Small intestine (tissue), 16 donors: ENCODE data around the gene TAS2R39. TPM values are rescaled to one million over a fixed set of nuclear protein-coding genes. Genes with fewer than 3 reads are reported as not detected.
A peak's percentile ranks its signal among the peaks of the same experiment; 100 is the strongest.
"Not testable (repeated sequence)": the region's sequence is repeated elsewhere in the genome, so short reads cannot be mapped to it uniquely, and the experiment has no call there.

ENCODE experiments used
- DNase-seq, 2 donors: peaks; one replicate each; pipeline versions ENCODE4 v3.0.0 to v3.0.0-alpha.2; 2013
- FAIRE-seq: peaks from 2 replicates; lab custom pipeline; 2012; peaks lifted over from hg19 to GRCh38; lab: Jason Lieb, UNC
- H3K27ac ChIP-seq, 3 donors: one replicate each; pipeline ENCODE4 v1.5.1; 2013; ENCODE audit warnings: low read length in 2 of 3, mild to moderate bottlenecking in 2 of 3, control low read depth in 1 of 3, inconsistent platforms in 1 of 3, low read depth in 1 of 3, moderate library complexity in 1 of 3
- H3K27me3 ChIP-seq, 3 donors: one replicate each; pipeline ENCODE4 v1.6.1; 2013; ENCODE audit warnings: low read length in 3 of 3, inconsistent platforms in 1 of 3; ENCODE audit not compliant: control insufficient read depth in 3 of 3, insufficient read depth in 3 of 3
- H3K36me3 ChIP-seq, 3 donors: one replicate each; pipeline ENCODE4 v1.6.1; 2013; ENCODE audit warnings: low read length in 3 of 3, inconsistent platforms in 1 of 3, low read depth in 1 of 3, mild to moderate bottlenecking in 1 of 3, moderate library complexity in 1 of 3; ENCODE audit not compliant: control insufficient read depth in 3 of 3, insufficient read depth in 2 of 3
- H3K4me1 ChIP-seq, 3 donors: one replicate each; pipeline ENCODE4 v1.6.1; 2013; ENCODE audit warnings: low read length in 2 of 3, inconsistent platforms in 1 of 3, low read depth in 1 of 3, mild to moderate bottlenecking in 1 of 3, moderate library complexity in 1 of 3; ENCODE audit not compliant: control insufficient read depth in 3 of 3, insufficient read depth in 2 of 3
- H3K4me3 ChIP-seq, 3 donors: one replicate each; pipeline ENCODE4 v1.5.1; 2013; ENCODE audit warnings: low read length in 3 of 3, control low read depth in 1 of 3, inconsistent platforms in 1 of 3, low read depth in 1 of 3, mild to moderate bottlenecking in 1 of 3, moderate library complexity in 1 of 3
- H3K9me3 ChIP-seq, 2 donors: one replicate each; pipeline ENCODE4 v1.6.1; 2013; ENCODE audit warnings: low read depth in 1 of 2, low read length in 1 of 2; ENCODE audit not compliant: control insufficient read depth in 2 of 2, insufficient read depth in 1 of 2
- WGBS, 3 donors: extraction: QIAGEN DNeasy Blood & Tissue Kit; methylation state at CpG; one replicate each; pipeline ENCODE4 v1.1.7; 2013; 5-methylcytosine and 5-hydroxymethylcytosine counted together
- long read RNA-seq, 10 donors: transcript quantifications; one replicate each; lab custom pipeline, GENCODE V29; 2026
- polyA plus RNA-seq, 4 donors: library from polyadenylated mRNA; stranded (reverse) in 3 of 4; unstranded in 1 of 4; fragments of 200-250 nt in 3 of 4; fragments of 120-200 nt in 1 of 4; gene quantifications; one replicate each; pipeline versions ENCODE4 v1.2.1 to v1.2.3, GENCODE V29; 2013
- donor health status: healthy with polysubstance abuse.
- donor health status: control.
- donor health status: control.
- donor health status: Bipolar disorder and iron deficiency.
- donor health status: healthy.

The TAS2R39 gene
- not detected for polyA plus RNA-seq
- long read RNA-seq, donor 1 = 0 reads
- long read RNA-seq, donor 2 = 0 reads
- long read RNA-seq, donor 3 = 0 reads
- long read RNA-seq, donor 4 = 0 reads
- long read RNA-seq, donor 5 = 0 reads
- long read RNA-seq, donor 6 = 0 reads
- long read RNA-seq, donor 7 = 0 reads
- long read RNA-seq, donor 8 = 0 reads
- long read RNA-seq, donor 9 = 0 reads
- long read RNA-seq, donor 10 = 0 reads

DNA sequence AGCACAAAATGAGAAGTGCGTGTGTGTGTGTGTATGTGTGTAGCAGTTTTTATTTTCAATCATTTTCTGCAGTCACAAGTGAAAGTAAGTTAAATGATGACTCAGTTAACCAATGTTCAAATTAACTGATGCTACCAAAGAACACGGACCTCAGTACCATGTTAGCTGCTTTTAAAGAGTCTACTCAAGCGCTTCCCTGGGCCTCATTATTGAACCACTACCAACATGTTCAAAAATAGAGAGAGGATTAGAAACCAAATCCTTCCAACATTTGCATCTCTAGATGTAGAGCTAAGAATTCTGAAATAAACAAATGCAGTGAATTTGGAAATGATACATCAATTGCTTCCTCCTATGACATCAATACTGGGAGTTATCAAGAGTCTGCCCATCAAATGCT is at the start of gene TAS2R39:
Gene TAS2R39 (plus strand): TSS at position 396 of the 400 bp plus-strand sequence. CDS start 0 bp downstream, at position 396.
- no peak for FAIRE-seq
- DNase-seq = no peak
- 71 to 80% (median 78%) methylated on average over 3 of the region's 3 CpGs for WGBS, 3 donors

GRCh38 chr7:143147070-143147469 is 36.1 kb upstream of the TAS2R39 start:
- Histone ChIP-seq H3K4me1 (no peaks in the 10 kb centered on the region), H3K36me3 (no peaks in the 10 kb centered on the region), H3K4me3 (no peak overlapping the region), H3K27me3 (no peaks in the 10 kb centered on the region), H3K9me3 (no peaks in the 10 kb centered on the region), H3K27ac (no peak overlapping the region)
- DNase-seq = no peak
- no peak for FAIRE-seq

More for the DNA sequence above, at the start of gene TAS2R39:
- Histone ChIP-seq H3K9me3 (no peaks in the 10 kb centered on the region), H3K27ac (no peak within 1 kb of the TSS), H3K27me3 (peaks cover 0 to 3% (median 0%) of the 10 kb centered on the region in 3 donors), H3K36me3 (no peaks in the 10 kb centered on the region), H3K4me1 (no peaks in the 10 kb centered on the region), H3K4me3 (no peak within 1 kb of the TSS)

DNA sequence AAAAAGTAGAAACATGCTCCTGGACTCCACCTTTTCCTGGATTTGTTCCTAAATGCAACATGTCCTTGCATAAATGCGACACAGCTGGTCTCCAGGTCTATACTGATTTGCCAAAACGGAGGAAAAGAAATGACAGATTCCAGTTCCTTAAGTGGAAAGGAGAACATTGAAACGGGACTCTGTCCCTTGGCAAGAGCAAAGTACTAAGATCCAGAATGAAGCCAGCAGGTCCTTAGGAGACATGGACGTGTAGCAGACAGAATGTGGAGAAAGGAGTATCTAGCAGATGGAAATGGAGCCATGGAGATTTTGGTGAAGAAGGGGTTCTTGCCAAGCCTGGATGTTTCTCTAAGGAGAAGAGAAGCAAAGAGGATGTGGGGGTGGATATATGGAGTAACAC is 35.2 kb upstream of the TAS2R39 start:
- Histone ChIP-seq H3K36me3 (no peaks in the 10 kb centered on the region), H3K27ac (no peak overlapping the region), H3K27me3 (no peaks in the 10 kb centered on the region), H3K4me3 (no peak overlapping the region), H3K9me3 (no peaks in the 10 kb centered on the region), H3K4me1 (no peaks in the 10 kb centered on the region)
- WGBS, 3 donors = 65 to 73% (median 71%) methylated on average over 4 of the region's 4 CpGs
- no peak for FAIRE-seq
- DNase-seq = no peak

GRCh38 chr7:143148651-143149050 is 34.6 kb upstream of the TAS2R39 start:
- Histone ChIP-seq H3K9me3 (no peaks in the 10 kb centered on the region), H3K27me3 (no peaks in the 10 kb centered on the region), H3K36me3 (no peaks in the 10 kb centered on the region), H3K27ac (no peak overlapping the region), H3K4me1 (no peaks in the 10 kb centered on the region), H3K4me3 (no peak overlapping the region)
- FAIRE-seq (no peak), DNase-seq (no peak)

- H3K36me3 ChIP-seq, H3K4me1 ChIP-seq, H3K4me3 ChIP-seq, DNase-seq, FAIRE-seq, H3K27ac ChIP-seq, H3K9me3 ChIP-seq, H3K27me3 ChIP-seq: not testable (repeated sequence)
- WGBS, 3 donors = 90 to 96% (median 93%) methylated on average over 6 of the region's 6 CpGs
These were observed 32.5 kb upstream of the TAS2R39 start for GRCh38 chr7:143150696-143151095.

DNA sequence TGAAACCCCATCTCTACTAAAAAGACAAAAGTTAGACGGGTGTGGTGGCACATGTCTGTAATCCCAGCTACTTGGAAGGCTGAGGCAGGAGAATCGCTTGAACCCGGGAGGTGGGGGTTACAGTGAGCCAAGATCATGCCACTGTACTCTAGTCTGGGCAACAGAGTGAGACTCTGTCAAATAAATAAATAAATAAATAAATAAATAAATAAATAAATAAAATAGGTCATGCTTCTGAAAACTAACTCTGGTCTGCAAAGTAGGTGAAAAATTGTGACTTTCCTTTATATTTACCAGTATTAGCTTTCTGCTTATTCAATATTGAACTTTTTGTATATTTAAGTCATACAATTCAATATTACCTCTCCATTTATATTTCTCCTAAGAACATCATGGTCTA is 24.6 kb upstream of the TAS2R39 start:
- H3K36me3 ChIP-seq, H3K27me3 ChIP-seq, H3K4me1 ChIP-seq, H3K27ac ChIP-seq, FAIRE-seq, H3K4me3 ChIP-seq, H3K9me3 ChIP-seq, DNase-seq: not testable (repeated sequence)
- WGBS, 3 donors = 92 to 96% (median 93%) methylated on average over 3 of the region's 3 CpGs

- Histone ChIP-seq H3K4me1 (no peaks in the 10 kb centered on the region), H3K4me3 (no peak overlapping the region), H3K27me3 (peaks cover 0 to 2% (median 0%) of the 10 kb centered on the region in 3 donors), H3K9me3 (peaks cover 0 to 1% of the 10 kb centered on the region in 2 donors), H3K27ac (no peak overlapping the region), H3K36me3 (no peaks in the 10 kb centered on the region)
- peak; percentile 4 to 17 for DNase-seq
- no peak for FAIRE-seq
These were observed 11.5 kb upstream of the TAS2R39 start for GRCh38 chr7:143171697-143172096.

GRCh38 chr7:143172354-143172753 is 10.9 kb upstream of the TAS2R39 start:
- WGBS, 3 donors = 13 to 41% (median 16%) methylated on average over 4 of the region's 4 CpGs
- no peaks in the 10 kb centered on the region for H3K36me3 ChIP-seq
- no peaks in the 10 kb centered on the region for H3K4me1 ChIP-seq
- DNase-seq (peak; percentile 28 to 36), FAIRE-seq (no peak)
- peaks cover 0 to 3% of the 10 kb centered on the region in 2 donors for H3K9me3 ChIP-seq
- no peak overlapping the region for H3K4me3 ChIP-seq
- H3K27me3 ChIP-seq = peaks cover 0 to 2% (median 0%) of the 10 kb centered on the region in 3 donors
- H3K27ac ChIP-seq = no peak overlapping the region

GRCh38 chr7:143176128-143176527 is 7.1 kb upstream of the TAS2R39 start:
- WGBS, 3 donors = 90 to 94% (median 93%) methylated on average over 5 of the region's 5 CpGs
- no peaks in the 10 kb centered on the region for H3K4me1 ChIP-seq
- H3K4me3 ChIP-seq = no peak overlapping the region
- no peak overlapping the region for H3K27ac ChIP-seq
- FAIRE-seq (no peak), DNase-seq (no peak)
- H3K9me3 ChIP-seq = peaks cover 0 to 7% of the 10 kb centered on the region in 2 donors
- no peaks in the 10 kb centered on the region for H3K27me3 ChIP-seq
- no peaks in the 10 kb centered on the region for H3K36me3 ChIP-seq
